Peyer's patch (tissue), 4 donors: ENCODE measurements around the gene IRS1. TPM values are rescaled to one million over a fixed set of nuclear protein-coding genes. Genes with fewer than 3 reads are reported as not detected.

Experiments
- DNase-seq, 3 donors: peaks; one replicate each; pipeline ENCODE4 v3.0.0-alpha.2; 2017 to 2019
- H3K27ac ChIP-seq, 4 donors: fragments of 200-600 bp; sonication (generic); one replicate each; pipeline ENCODE4 v1.5.1; 2016 to 2019
- H3K27me3 ChIP-seq, 2 donors: fragments of 200-600 bp; sonication (generic); one replicate each; pipeline ENCODE4 v1.5.1; 2019
- H3K36me3 ChIP-seq, 3 donors: fragments of 200-600 bp; sonication (generic); one replicate each; pipeline ENCODE4 v1.5.1; 2016 to 2019
- H3K4me1 ChIP-seq, 4 donors: fragments of 200-600 bp; sonication (generic); one replicate each; pipeline ENCODE4 v1.5.1; 2016 to 2019
- H3K4me3 ChIP-seq, 4 donors: fragments of 200-600 bp; sonication (generic); 1 replicate in 3 of 4; 2 replicates in 1 of 4; pipeline ENCODE4 v1.5.1; 2016 to 2019; ENCODE audit warnings: mild to moderate bottlenecking in 1 of 4
- H3K9me3 ChIP-seq, 4 donors: fragments of 200-600 bp; sonication (generic); one replicate each; pipeline ENCODE4 v1.5.1; 2016 to 2019; ENCODE audit warnings: mild to moderate bottlenecking in 1 of 4
- CTCF ChIP-seq, 6 experiments: fragments of 450-650 bp in 4 of 6; fragments of 200-600 bp in 2 of 6; sonication (generic) in 1 of 6; IDR thresholded peaks; one replicate each; pipeline ENCODE4 v1.5.1; 2017 to 2019; ENCODE audit warnings: antibody characterized with exemption in 6 of 6, mild to moderate bottlenecking in 3 of 6, moderate library complexity in 1 of 6
- POLR2A ChIP-seq, 2 donors: fragments of 450-650 bp; IDR thresholded peaks; one replicate each; pipeline ENCODE4 v1.5.1; 2017; ENCODE audit warnings: antibody characterized with exemption in 2 of 2, mild to moderate bottlenecking in 2 of 2, moderate library complexity in 2 of 2
- total RNA-seq, 4 donors: library from RNA; depleted of rRNA; stranded (reverse); fragments of >200 nt; gene quantifications; one replicate each; pipeline ENCODE4 v1.1.0, GENCODE V29; 2016

The IRS1 gene
- total RNA-seq, 4 donors from 2014 or later = 8.3 to 67.7 (median 22.5) TPM

- TF ChIP-seq POLR2A (IDR thresholded peaks at IDR 0.05) = no peak
- TF ChIP-seq CTCF (IDR thresholded peaks at IDR 0.05) = no peak
- peak overlapping the region; percentile 90 to 94 (median 91) for H3K27ac ChIP-seq
- H3K4me1 ChIP-seq = peaks cover 0 to 17% (median 4%) of the 10 kb centered on the region in 4 donors
- H3K4me3 ChIP-seq = peak overlapping the region; percentile 61 to 94 (median 75)
- no peaks in the 10 kb centered on the region for H3K27me3 ChIP-seq
- H3K36me3 ChIP-seq = no peaks in the 10 kb centered on the region
- no peaks in the 10 kb centered on the region for H3K9me3 ChIP-seq
- peak in 2 of 3 donors; percentile 76 to 84 for DNase-seq
These were observed 8.5 kb downstream of the IRS1 start for GRCh38 chr2:226791056-226791486.

- Histone ChIP-seq H3K9me3 (no peaks in the 10 kb centered on the region), H3K36me3 (no peaks in the 10 kb centered on the region), H3K27me3 (no peaks in the 10 kb centered on the region), H3K27ac (peak overlapping the region; percentile 90 to 94 (median 91)), H3K4me1 (peaks cover 0 to 13% (median 4%) of the 10 kb centered on the region in 4 donors), H3K4me3 (peak overlapping the region in 2 of 4 donors; percentile 72 to 94)
- no peak for TF ChIP-seq POLR2A (IDR thresholded peaks at IDR 0.05)
- TF ChIP-seq CTCF (IDR thresholded peaks at IDR 0.05) = no peak
- DNase-seq = no peak
These were observed 9.2 kb downstream of the IRS1 start for GRCh38 chr2:226790431-226790830.

- Histone ChIP-seq H3K27ac (peak overlapping the region in 2 of 4 donors; percentile 17 to 92), H3K4me3 (no peak overlapping the region), H3K9me3 (no peaks in the 10 kb centered on the region), H3K36me3 (no peaks in the 10 kb centered on the region), H3K4me1 (peaks cover 0 to 10% (median 4%) of the 10 kb centered on the region in 4 donors), H3K27me3 (no peaks in the 10 kb centered on the region)
- DNase-seq = no peak
- TF ChIP-seq POLR2A (IDR thresholded peaks at IDR 0.05) (no peak), CTCF (IDR thresholded peaks at IDR 0.05) (no peak)
These were observed 9.6 kb downstream of the IRS1 start for GRCh38 chr2:226790011-226790410.

- H3K4me1 ChIP-seq = peaks cover 0 to 9% (median 4%) of the 10 kb centered on the region in 4 donors
- H3K36me3 ChIP-seq = no peaks in the 10 kb centered on the region
These were observed 10.6 kb downstream of the IRS1 start for GRCh38 chr2:226788881-226789490.

GRCh38 chr2:226788064-226788463 lies 11.6 kb downstream of the IRS1 start:
- no peaks in the 10 kb centered on the region for H3K9me3 ChIP-seq
- no peaks in the 10 kb centered on the region for H3K36me3 ChIP-seq
- no peak for TF ChIP-seq POLR2A (IDR thresholded peaks at IDR 0.05)
- TF ChIP-seq CTCF (IDR thresholded peaks at IDR 0.05) = no peak
- H3K4me1 ChIP-seq = peaks cover 0 to 9% (median 4%) of the 10 kb centered on the region in 4 donors
- DNase-seq = no peak
- H3K27me3 ChIP-seq = no peaks in the 10 kb centered on the region
- no peak overlapping the region for H3K27ac ChIP-seq
- no peak overlapping the region for H3K4me3 ChIP-seq

More at GRCh38 chr2:226788881-226789490, 10.6 kb downstream of the IRS1 start:
- H3K9me3 ChIP-seq = no peaks in the 10 kb centered on the region
- H3K4me3 ChIP-seq = no peak overlapping the region
- TF ChIP-seq POLR2A (IDR thresholded peaks at IDR 0.05) (no peak), CTCF (IDR thresholded peaks at IDR 0.05) (no peak)
- DNase-seq = no peak
- no peaks in the 10 kb centered on the region for H3K27me3 ChIP-seq
- H3K27ac ChIP-seq = no peak overlapping the region
